HEK293 (cell line): ENCODE measurements around the gene LHFPL2.

Experiments used
- GLIS2 ChIP-seq: fragments of 450-650 bp; formaldehyde crosslinking; IDR thresholded peaks from 2 replicates; pipeline ENCODE4 v1.5.1; 2016; ENCODE audit warnings: missing biosample characterization, missing genetic modification characterization
- KLF9 ChIP-seq: fragments of 450-650 bp; formaldehyde crosslinking; IDR thresholded peaks from 2 replicates; pipeline ENCODE4 v1.5.1; 2016; ENCODE audit warnings: missing biosample characterization, missing genetic modification characterization, low read depth
- REPIN1 ChIP-seq: fragments of 450-650 bp; formaldehyde crosslinking; IDR thresholded peaks from 2 replicates; pipeline ENCODE4 v1.5.1; 2017; ENCODE audit warnings: missing biosample characterization, missing genetic modification characterization, low read depth
- SETDB1 ChIP-seq: IDR thresholded peaks from one replicate; pipeline ENCODE4 v1.6.1; 2017; ENCODE audit warnings: mild to moderate bottlenecking, low read length, moderate library complexity, mixed read lengths; ENCODE audit not compliant: insufficient read length
- YY2 ChIP-seq: fragments of 450-650 bp; formaldehyde crosslinking; IDR thresholded peaks from 2 replicates; pipeline ENCODE4 v1.5.1; 2016; ENCODE audit warnings: missing biosample characterization, missing genetic modification characterization
- ZBTB17 ChIP-seq: fragments of 450-650 bp; formaldehyde crosslinking; IDR thresholded peaks from 2 replicates; pipeline ENCODE4 v1.5.1; 2016; ENCODE audit warnings: missing biosample characterization, missing genetic modification characterization
- ZBTB8A ChIP-seq: fragments of 450-650 bp; formaldehyde crosslinking; IDR thresholded peaks from 2 replicates; pipeline ENCODE4 v1.5.1; 2016; ENCODE audit warnings: missing biosample characterization, missing genetic modification characterization
- ZEB2 ChIP-seq: fragments of 450-650 bp; formaldehyde crosslinking; IDR thresholded peaks from 2 replicates; pipeline ENCODE4 v1.5.1; 2016; ENCODE audit warnings: missing biosample characterization, missing genetic modification characterization
- ZFP3 ChIP-seq: fragments of 450-650 bp; formaldehyde crosslinking; IDR thresholded peaks from 2 replicates; pipeline ENCODE4 v1.5.1; 2016; ENCODE audit warnings: low read depth, missing biosample characterization, missing genetic modification characterization
- ZNF221 ChIP-seq: fragments of 450-650 bp; formaldehyde crosslinking; IDR thresholded peaks from 2 replicates; pipeline ENCODE4 v1.5.1; 2017; ENCODE audit warnings: missing biosample characterization, missing genetic modification characterization, borderline replicate concordance
- ZNF311 ChIP-seq: fragments of 450-650 bp; formaldehyde crosslinking; IDR thresholded peaks from 2 replicates; pipeline ENCODE4 v1.5.1; 2017; ENCODE audit warnings: missing biosample characterization, missing genetic modification characterization, borderline replicate concordance
- ZNF335 ChIP-seq: fragments of 450-650 bp; formaldehyde crosslinking; conservative IDR thresholded peaks from 2 replicates; pipeline ENCODE4 v1.5.1; 2016; ENCODE audit warnings: missing biosample characterization, missing genetic modification characterization
- ZNF341 ChIP-seq: fragments of 450-650 bp; formaldehyde crosslinking; IDR thresholded peaks from 2 replicates; pipeline ENCODE4; 2016; ENCODE audit warnings: low read depth, missing biosample characterization, missing genetic modification characterization
- ZNF426 ChIP-seq: fragments of 450-650 bp; formaldehyde crosslinking; IDR thresholded peaks from 2 replicates; pipeline ENCODE4 v1.5.1; 2017; ENCODE audit warnings: missing biosample characterization, missing genetic modification characterization, mild to moderate bottlenecking, inconsistent platforms, moderate library complexity
- TF ChIP-seq, protein P1 (sequence below): fragments of 450-650 bp; formaldehyde crosslinking; IDR thresholded peaks from 2 replicates; pipeline ENCODE4 v1.5.1; 2016; ENCODE audit warnings: missing biosample characterization, missing genetic modification characterization
- TF ChIP-seq, protein P2 (sequence below): fragments of 450-650 bp; formaldehyde crosslinking; IDR thresholded peaks from 2 replicates; pipeline ENCODE4 v1.5.1; 2016; ENCODE audit warnings: missing biosample characterization, missing genetic modification characterization
- TF ChIP-seq, protein P3 (sequence below): fragments of 450-650 bp; formaldehyde crosslinking; IDR thresholded peaks from 2 replicates; pipeline ENCODE4 v1.5.1; 2016; ENCODE audit warnings: missing biosample characterization, missing genetic modification characterization
- TF ChIP-seq, protein P4 (sequence below): fragments of 450-650 bp; IDR thresholded peaks from 2 replicates; pipeline ENCODE4 v1.5.1; 2018; ENCODE audit warnings: missing biosample characterization, missing genetic modification characterization
- TF ChIP-seq, protein P5 (sequence below): fragments of 450-650 bp; formaldehyde crosslinking; IDR thresholded peaks from 2 replicates; pipeline ENCODE4 v1.5.1; 2016; ENCODE audit warnings: missing biosample characterization, missing genetic modification characterization
- TF ChIP-seq, protein P6 (sequence below): fragments of 450-650 bp; formaldehyde crosslinking; IDR thresholded peaks from 2 replicates; pipeline ENCODE4 v1.5.1; 2016; ENCODE audit warnings: missing biosample characterization, missing genetic modification characterization, borderline replicate concordance
- TF ChIP-seq, protein P7 (sequence below): fragments of 450-650 bp; formaldehyde crosslinking; IDR thresholded peaks from 2 replicates; pipeline ENCODE4; 2016; ENCODE audit warnings: missing biosample characterization, missing genetic modification characterization

The LHFPL2 gene

DNA sequence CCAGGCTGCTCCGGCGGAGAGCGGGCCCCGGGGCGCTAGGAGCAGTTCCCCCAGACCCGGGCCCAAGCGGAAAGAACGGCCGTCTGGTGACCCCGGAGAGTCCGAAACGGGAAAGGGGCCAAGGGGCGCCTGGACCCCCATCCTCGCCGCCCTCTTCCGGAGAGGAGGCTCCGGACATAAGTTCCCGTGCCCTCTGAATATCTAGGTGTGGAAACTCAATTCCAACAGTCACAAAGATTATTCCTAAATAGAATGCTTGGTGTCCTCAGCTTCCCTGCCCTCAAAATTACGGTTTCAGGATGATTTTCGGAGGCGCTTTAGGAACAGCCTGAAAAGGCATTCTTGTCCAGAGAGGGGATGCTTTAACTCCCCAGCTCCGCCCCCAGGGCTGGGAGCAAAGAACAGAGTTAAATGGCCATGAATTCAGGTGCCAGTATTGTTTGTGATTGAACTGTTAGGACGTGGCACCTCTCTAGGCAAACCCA lies 681 bp upstream of the LHFPL2 start (continued):
- TF ChIP-seq, protein P1, sequence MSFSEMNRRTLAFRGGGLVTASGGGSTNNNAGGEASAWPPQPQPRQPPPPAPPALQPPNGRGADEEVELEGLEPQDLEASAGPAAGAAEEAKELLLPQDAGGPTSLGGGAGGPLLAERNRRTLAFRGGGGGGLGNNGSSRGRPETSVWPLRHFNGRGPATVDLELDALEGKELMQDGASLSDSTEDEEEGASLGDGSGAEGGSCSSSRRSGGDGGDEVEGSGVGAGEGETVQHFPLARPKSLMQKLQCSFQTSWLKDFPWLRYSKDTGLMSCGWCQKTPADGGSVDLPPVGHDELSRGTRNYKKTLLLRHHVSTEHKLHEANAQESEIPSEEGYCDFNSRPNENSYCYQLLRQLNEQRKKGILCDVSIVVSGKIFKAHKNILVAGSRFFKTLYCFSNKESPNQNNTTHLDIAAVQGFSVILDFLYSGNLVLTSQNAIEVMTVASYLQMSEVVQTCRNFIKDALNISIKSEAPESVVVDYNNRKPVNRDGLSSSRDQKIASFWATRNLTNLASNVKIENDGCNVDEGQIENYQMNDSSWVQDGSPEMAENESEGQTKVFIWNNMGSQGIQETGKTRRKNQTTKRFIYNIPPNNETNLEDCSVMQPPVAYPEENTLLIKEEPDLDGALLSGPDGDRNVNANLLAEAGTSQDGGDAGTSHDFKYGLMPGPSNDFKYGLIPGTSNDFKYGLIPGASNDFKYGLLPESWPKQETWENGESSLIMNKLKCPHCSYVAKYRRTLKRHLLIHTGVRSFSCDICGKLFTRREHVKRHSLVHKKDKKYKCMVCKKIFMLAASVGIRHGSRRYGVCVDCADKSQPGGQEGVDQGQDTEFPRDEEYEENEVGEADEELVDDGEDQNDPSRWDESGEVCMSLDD (tag by site-specific recombination) = peak; percentile 35; the same call in 1 of the 2 replicates
- TF ChIP-seq SETDB1 = no peak
- TF ChIP-seq, protein P2, sequence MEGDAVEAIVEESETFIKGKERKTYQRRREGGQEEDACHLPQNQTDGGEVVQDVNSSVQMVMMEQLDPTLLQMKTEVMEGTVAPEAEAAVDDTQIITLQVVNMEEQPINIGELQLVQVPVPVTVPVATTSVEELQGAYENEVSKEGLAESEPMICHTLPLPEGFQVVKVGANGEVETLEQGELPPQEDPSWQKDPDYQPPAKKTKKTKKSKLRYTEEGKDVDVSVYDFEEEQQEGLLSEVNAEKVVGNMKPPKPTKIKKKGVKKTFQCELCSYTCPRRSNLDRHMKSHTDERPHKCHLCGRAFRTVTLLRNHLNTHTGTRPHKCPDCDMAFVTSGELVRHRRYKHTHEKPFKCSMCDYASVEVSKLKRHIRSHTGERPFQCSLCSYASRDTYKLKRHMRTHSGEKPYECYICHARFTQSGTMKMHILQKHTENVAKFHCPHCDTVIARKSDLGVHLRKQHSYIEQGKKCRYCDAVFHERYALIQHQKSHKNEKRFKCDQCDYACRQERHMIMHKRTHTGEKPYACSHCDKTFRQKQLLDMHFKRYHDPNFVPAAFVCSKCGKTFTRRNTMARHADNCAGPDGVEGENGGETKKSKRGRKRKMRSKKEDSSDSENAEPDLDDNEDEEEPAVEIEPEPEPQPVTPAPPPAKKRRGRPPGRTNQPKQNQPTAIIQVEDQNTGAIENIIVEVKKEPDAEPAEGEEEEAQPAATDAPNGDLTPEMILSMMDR = peak; percentile 42; the same call in 1 of the 2 replicates
- 0 out of 2 replicates have a peak, but pooled peaks have one; percentile 11 for TF ChIP-seq ZEB2 (tag by site-specific recombination)
- peak; percentile 9; the same call in 1 of the 2 replicates for TF ChIP-seq GLIS2 (tag by site-specific recombination)
- TF ChIP-seq, protein P3, sequence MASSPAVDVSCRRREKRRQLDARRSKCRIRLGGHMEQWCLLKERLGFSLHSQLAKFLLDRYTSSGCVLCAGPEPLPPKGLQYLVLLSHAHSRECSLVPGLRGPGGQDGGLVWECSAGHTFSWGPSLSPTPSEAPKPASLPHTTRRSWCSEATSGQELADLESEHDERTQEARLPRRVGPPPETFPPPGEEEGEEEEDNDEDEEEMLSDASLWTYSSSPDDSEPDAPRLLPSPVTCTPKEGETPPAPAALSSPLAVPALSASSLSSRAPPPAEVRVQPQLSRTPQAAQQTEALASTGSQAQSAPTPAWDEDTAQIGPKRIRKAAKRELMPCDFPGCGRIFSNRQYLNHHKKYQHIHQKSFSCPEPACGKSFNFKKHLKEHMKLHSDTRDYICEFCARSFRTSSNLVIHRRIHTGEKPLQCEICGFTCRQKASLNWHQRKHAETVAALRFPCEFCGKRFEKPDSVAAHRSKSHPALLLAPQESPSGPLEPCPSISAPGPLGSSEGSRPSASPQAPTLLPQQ (tag by site-specific recombination) = 0 out of 2 replicates have a peak, but pooled peaks have one; percentile 11
- peak; percentile 91 for TF ChIP-seq ZNF335 (tag by site-specific recombination)
- TF ChIP-seq ZNF221 (tag by site-specific recombination) = no peak
- TF ChIP-seq ZNF341 = peak; percentile 77
- TF ChIP-seq KLF9 = no peak; the same call in 1 of the 2 replicates
- TF ChIP-seq REPIN1 = no peak
- TF ChIP-seq ZBTB17 (tag by site-specific recombination) = 0 out of 2 replicates have a peak, but pooled peaks have one; percentile 14
- TF ChIP-seq ZFP3 (tag by site-specific recombination) = no peak
- TF ChIP-seq, protein P4, sequence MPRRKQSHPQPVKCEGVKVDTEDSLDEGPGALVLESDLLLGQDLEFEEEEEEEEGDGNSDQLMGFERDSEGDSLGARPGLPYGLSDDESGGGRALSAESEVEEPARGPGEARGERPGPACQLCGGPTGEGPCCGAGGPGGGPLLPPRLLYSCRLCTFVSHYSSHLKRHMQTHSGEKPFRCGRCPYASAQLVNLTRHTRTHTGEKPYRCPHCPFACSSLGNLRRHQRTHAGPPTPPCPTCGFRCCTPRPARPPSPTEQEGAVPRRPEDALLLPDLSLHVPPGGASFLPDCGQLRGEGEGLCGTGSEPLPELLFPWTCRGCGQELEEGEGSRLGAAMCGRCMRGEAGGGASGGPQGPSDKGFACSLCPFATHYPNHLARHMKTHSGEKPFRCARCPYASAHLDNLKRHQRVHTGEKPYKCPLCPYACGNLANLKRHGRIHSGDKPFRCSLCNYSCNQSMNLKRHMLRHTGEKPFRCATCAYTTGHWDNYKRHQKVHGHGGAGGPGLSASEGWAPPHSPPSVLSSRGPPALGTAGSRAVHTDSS (tag by site-specific recombination) = no peak
- TF ChIP-seq, protein P5, sequence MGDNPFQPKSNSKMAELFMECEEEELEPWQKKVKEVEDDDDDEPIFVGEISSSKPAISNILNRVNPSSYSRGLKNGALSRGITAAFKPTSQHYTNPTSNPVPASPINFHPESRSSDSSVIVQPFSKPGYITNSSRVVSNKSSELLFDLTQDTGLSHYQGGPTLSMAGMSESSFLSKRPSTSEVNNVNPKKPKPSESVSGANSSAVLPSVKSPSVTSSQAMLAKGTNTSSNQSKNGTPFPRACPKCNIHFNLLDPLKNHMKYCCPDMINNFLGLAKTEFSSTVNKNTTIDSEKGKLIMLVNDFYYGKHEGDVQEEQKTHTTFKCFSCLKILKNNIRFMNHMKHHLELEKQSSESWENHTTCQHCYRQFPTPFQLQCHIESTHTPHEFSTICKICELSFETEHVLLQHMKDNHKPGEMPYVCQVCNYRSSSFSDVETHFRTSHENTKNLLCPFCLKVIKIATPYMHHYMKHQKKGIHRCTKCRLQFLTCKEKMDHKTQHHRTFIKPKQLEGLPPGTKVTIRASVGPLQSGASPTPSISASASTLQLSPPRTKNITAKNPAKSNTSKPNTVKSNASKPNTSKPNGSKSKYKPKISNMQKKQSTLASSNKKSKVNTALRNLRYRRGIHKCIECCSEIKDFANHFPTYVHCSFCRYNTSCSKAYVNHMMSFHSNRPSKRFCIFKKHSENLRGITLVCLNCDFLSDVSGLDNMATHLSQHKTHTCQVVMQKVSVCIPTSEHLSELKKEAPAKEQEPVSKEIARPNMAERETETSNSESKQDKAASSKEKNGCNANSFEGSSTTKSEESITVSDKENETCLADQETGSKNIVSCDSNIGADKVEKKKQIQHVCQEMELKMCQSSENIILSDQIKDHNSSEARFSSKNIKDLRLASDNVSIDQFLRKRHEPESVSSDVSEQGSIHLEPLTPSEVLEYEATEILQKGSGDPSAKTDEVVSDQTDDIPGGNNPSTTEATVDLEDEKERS = no peak
- no peak for TF ChIP-seq YY2 (tag by site-specific recombination)
- no peak for TF ChIP-seq ZNF426
- no peak for TF ChIP-seq ZNF311 (tag by site-specific recombination)
- peak; percentile 42 for TF ChIP-seq ZBTB8A (tag by site-specific recombination)
- TF ChIP-seq, protein P6, sequence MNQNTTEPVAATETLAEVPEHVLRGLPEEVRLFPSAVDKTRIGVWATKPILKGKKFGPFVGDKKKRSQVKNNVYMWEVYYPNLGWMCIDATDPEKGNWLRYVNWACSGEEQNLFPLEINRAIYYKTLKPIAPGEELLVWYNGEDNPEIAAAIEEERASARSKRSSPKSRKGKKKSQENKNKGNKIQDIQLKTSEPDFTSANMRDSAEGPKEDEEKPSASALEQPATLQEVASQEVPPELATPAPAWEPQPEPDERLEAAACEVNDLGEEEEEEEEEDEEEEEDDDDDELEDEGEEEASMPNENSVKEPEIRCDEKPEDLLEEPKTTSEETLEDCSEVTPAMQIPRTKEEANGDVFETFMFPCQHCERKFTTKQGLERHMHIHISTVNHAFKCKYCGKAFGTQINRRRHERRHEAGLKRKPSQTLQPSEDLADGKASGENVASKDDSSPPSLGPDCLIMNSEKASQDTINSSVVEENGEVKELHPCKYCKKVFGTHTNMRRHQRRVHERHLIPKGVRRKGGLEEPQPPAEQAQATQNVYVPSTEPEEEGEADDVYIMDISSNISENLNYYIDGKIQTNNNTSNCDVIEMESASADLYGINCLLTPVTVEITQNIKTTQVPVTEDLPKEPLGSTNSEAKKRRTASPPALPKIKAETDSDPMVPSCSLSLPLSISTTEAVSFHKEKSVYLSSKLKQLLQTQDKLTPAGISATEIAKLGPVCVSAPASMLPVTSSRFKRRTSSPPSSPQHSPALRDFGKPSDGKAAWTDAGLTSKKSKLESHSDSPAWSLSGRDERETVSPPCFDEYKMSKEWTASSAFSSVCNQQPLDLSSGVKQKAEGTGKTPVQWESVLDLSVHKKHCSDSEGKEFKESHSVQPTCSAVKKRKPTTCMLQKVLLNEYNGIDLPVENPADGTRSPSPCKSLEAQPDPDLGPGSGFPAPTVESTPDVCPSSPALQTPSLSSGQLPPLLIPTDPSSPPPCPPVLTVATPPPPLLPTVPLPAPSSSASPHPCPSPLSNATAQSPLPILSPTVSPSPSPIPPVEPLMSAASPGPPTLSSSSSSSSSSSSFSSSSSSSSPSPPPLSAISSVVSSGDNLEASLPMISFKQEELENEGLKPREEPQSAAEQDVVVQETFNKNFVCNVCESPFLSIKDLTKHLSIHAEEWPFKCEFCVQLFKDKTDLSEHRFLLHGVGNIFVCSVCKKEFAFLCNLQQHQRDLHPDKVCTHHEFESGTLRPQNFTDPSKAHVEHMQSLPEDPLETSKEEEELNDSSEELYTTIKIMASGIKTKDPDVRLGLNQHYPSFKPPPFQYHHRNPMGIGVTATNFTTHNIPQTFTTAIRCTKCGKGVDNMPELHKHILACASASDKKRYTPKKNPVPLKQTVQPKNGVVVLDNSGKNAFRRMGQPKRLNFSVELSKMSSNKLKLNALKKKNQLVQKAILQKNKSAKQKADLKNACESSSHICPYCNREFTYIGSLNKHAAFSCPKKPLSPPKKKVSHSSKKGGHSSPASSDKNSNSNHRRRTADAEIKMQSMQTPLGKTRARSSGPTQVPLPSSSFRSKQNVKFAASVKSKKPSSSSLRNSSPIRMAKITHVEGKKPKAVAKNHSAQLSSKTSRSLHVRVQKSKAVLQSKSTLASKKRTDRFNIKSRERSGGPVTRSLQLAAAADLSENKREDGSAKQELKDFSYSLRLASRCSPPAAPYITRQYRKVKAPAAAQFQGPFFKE (tag by site-specific recombination) = no peak
- TF ChIP-seq, protein P7, sequence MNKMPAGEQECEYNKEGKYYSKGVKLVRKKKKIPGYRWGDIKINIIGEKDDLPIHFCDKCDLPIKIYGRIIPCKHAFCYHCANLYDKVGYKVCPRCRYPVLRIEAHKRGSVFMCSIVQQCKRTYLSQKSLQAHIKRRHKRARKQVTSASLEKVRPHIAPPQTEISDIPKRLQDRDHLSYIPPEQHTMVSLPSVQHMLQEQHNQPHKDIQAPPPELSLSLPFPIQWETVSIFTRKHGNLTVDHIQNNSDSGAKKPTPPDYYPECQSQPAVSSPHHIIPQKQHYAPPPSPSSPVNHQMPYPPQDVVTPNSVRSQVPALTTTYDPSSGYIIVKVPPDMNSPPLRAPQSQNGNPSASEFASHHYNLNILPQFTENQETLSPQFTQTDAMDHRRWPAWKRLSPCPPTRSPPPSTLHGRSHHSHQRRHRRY = no peak
